GOT3 (cell line): Measurements from ENCODE around the gene EIF2AK3.
A peak's percentile ranks its signal among the peaks of the same experiment; 100 is the strongest.
"Not testable (repeated sequence)": the region's sequence is repeated elsewhere in the genome, so short reads cannot be mapped to it uniquely, and the experiment has no call there.

Experiments
- DNase-seq: peaks from one replicate; lab custom pipeline; 2025; ENCODE audit warnings: mixed read lengths; lab: John Stamatoyannopoulos, UW

EIF2AK3 gene

DNA sequence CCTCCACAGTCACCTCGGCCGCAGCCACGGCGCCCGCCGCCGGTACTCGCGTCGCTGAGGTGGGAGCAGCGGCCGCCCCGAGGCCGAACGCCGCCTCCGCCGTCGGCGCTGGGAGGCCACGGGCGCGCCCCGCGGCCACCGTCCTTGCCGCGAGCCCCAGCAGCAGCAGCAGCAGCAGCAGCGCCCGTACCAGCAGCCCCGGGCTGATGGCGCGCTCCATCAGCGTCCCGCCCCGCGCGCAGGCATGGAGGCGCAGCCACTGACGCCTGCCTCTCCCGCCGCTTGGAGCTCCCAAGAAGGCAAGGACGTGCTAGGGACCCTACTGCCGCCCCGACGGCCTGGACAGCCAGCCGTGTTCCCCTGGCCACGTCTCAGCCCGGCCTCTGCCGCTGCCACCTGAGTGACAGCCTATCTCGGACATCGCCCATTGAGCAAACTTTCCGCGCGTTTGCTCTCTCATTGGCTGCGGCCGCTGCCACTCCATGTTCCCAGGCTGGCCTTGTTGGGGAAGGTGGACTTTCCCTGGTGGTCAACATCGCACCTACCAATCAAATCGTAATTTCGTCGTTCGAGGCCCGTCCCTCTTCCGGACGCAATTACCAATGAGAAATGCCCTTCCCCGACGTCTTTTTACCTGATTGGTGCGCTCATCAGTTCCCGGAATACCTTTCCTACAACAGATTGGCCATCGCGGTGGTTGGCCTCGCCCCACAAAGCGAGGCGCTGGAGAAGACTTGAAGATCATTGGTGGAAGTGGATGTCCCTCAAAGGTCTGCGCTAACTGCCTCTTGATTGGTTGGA is at the start of gene EIF2AK3:
EIF2AK3 (minus strand) TSS at position 410 of the 801 bp plus-strand sequence; CDS start at position 220, 190 bp downstream.
- DNase-seq: peak; percentile 92

DNA sequence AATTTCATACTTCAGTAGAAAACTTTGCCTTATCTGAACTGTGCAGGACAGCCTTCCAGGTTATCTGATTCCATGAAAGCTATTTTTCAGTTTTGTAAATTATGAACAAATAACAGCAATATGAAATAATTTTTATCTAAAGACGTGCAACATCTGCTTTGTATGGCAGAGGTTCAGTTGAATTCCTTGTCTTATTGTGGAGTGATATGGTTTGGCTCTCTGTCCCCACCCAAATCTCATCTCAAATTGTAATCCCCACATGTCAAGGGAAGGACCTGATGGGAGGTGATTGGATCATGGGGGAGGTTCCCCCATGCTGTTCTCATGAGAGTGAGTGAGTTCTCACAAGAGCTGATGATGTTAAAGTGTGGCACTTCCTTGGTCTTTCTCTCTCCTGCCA is 46.1 kb upstream of the EIF2AK3 start:
- DNase-seq: no peak

DNA sequence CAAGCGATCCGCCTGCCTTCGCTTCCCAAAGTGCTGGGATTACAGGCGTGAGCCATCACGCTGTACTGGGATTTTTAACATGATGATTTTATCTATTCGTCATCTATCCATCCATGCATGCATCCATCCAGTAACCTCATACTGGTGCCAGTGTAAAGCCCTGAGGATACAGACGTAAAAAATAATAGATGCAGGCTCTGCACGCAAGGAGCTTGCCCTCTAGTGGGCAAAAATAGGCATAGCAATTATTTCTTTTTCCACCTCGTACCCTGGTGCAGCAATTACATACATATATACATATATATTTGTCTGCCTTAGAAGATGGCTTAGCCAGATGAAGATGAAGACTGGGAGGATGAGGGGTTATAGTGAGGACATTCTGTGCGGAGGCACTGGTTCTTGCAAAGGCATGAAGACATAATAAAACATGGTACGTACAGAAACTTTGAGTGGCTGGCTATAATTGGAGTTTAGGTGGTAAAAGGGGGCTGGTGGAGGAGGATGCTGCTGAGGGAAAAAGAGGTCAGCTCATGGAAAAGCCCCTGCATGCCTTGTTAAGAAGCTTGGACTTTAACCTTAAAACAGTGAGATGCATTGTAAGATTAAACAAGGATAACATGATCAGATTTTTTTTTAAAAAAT is 44.6 kb upstream of the EIF2AK3 start:
- no peak for DNase-seq

GRCh38 chr2:88669482-88670214 is 42.4 kb upstream of the EIF2AK3 start:
- no peak for DNase-seq

DNA sequence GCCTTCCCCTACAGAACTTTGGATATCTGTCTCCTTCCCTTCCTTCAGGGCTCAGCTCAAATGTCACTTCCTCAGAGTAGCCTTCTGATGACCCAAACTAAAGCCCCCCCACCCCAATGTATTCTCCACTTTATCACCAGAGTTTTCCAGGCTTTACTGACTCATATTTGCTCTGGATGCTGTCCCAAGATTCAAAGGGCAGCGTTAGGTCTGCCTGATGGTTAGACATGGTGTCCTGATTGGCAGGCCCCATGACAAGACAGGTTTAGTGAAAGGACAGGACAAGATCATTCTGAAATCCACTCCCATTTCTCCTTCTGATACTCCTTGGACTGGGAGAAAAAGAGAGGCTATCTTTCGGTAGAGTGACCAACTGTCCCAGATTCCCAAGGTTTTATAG is 41.6 kb upstream of the EIF2AK3 start:
- DNase-seq: no peak

- DNase-seq: no peak
Observed at GRCh38 chr2:88667219-88667618, 40.0 kb upstream of the EIF2AK3 start.

- no peak for DNase-seq
Observed at GRCh38 chr2:88666576-88666975, 39.3 kb upstream of the EIF2AK3 start.

- no peak for DNase-seq
Observed at GRCh38 chr2:88660622-88661021, 33.4 kb upstream of the EIF2AK3 start.

DNA sequence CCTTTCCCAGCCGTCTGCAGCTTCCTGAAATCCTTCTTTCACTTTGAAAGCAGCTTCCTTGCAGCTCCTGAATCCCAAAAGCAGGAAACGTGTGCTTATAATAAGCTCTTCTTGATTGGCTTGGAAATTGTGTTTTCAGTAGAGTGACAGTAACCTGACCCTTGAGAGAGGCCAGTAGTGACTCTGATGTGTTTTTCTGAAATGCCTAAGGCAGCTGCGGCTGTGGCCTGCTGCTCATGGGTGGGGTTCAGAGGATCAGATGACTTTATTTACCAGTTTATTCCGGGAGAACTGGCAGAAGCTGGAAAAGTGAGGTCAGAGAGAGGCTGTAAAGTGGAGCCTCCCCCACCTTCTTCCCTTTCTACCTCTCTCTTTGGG is 32.3 kb upstream of the EIF2AK3 start:
- no peak for DNase-seq

DNA sequence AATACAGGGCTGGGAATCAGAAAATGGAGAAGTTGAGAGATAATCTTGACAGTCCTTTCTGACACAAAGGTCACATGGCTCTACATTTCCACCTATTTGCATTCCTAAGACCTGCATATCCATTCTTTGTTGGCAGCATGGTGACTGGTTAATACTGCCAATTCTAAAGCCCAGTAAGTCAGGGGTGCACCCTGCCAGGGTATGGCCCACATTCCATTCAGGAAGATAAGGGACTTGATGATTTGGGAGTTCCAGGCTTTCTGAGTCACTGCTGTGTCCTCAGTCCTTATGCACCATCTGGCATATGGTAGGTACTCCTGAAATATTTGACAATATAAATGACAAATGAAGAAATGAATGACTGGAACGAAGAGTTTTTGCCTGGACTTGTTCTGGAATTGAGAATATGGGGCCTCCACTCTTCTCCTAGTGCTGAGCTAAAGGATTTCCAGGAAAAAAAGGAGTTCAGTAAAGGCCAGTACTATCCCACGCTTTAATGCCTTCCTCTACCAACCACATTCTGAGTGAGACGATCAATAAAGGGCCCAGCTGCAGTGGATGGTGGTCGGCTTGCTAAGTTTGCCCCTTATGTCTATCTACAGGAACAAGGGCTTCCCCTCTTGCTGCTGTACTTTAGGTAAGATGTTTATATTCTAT is 31.7 kb upstream of the EIF2AK3 start:
- DNase-seq: no peak

DNA sequence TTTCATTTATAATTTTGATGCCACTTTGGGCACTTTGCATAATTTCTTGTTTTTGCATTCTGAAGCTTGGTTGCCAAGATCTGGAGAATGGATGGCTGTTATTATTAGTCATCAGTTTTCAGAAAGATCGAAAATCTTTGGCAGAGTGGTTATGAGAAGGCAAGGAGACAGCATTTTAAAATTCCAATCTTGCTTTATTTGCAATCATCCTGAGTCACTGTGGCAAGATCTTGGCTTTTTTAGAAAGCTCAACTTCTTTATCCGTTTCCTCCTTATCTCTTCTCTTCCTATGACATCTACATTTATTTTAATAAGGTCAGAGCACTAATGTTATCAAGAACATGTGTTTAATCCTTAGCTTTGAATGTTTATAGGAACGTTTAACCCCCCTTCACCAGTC is 31.1 kb upstream of the EIF2AK3 start:
- DNase-seq: no peak

GRCh38 chr2:88657131-88657530 is 29.9 kb upstream of the EIF2AK3 start:
- DNase-seq: no peak

DNA sequence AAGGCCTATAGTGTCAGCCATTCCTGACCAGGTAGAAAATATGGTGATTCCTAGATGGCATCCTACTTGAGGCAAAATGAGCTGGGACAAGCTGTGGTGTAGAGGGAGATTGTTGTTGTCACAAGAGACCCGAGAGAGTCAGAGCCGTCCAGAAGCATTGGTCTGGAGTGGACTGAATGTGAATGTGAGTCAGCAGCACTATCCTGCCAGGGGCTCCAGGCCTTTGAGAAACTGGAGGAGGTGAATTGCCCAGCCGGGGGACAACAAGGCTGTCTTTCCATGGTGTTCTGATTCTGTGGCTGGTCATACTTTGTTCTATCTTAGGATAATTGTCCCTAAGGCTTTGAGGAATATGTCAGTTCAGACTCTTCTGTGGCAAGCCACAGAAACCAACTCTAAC is 29.4 kb upstream of the EIF2AK3 start:
- DNase-seq: no peak

- DNase-seq: no peak
Observed at GRCh38 chr2:88654714-88655113, 27.4 kb upstream of the EIF2AK3 start.

- DNase-seq: no peak
Observed at GRCh38 chr2:88651646-88652045, 24.4 kb upstream of the EIF2AK3 start.

GRCh38 chr2:88645291-88645882 is 18.1 kb upstream of the EIF2AK3 start:
- DNase-seq: not testable (repeated sequence)

DNA sequence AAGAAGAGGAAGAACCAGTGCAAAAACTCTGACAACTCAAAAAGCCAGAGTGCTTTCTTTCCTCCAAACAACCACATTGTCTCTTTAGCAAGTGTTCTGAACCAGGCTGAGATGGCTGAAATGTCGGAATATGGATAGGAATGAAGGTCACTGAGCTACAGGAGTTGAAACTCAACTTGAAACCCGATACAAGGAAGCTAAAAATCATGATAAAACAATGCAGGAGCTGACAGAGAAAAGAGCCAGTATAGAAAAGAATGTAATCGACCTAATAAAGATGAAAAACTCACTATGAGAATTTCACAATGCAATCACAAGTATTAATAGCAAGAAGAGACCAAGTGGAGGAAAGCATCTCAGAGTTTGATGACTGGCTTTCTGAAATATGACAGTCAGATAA is 15.0 kb upstream of the EIF2AK3 start:
- DNase-seq: no peak

GRCh38 chr2:88641330-88641729 is 14.1 kb upstream of the EIF2AK3 start:
- DNase-seq: no peak

- no peak for DNase-seq
Observed at GRCh38 chr2:88639865-88640264, 12.6 kb upstream of the EIF2AK3 start.

GRCh38 chr2:88638743-88639142 is 11.5 kb upstream of the EIF2AK3 start:
- DNase-seq: no peak

DNA sequence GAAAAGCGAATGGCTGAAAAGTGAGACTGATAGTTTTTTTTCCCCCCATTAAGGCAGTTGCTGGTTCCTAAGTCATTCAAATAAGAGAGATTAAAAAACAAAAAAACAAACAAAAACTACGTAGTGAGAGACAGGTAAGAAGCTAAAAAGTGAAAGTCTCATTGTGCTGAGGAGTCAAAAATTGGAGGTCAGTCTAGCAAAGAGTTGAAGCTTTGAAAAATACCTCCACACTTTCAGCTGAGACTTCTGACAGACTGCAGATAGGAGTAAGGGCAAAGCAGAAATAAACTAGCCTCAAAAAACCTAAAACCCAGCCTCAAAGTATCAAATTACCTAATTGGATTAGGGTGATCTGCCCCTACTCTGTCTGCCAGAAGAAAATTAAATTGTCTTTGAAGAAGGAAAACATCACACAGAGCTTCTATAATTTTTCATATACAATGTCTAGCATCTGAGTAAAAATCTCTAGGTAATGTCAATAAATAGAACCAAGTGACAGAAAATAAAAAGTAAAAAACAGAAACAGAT is 10.9 kb upstream of the EIF2AK3 start:
- no peak for DNase-seq

DNA sequence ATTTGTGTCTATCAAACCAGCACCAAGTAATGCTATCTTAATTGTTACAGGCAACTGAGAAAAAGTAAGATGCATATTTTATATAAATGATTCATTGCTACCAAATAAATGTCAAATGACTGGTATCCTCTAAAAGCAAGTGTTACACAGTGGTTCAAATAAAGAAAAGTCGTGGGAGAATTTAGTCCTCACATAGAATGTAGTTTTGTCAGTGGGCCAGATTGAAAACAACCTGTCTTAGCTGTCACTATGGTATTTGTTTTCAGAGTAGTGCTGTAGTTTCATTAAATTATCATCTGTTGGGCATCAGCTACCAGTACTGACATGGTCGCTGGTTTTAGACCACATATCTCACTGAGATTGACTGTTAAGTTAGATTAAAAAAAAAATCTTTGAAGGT is 10.2 kb upstream of the EIF2AK3 start:
- no peak for DNase-seq
